RWPE2 (cell line): ENCODE results near the gene WNT5B.

ENCODE experiments used
- ATAC-seq: fragments of 200-7000 bp; cut with Tn5 transposase; 3 replicates; pipeline ENCODE4 v1.9.1; 2021; ENCODE audit warnings: low read depth
- DNase-seq: peaks from one replicate; pipeline ENCODE4 v3.0.0-alpha.2; 2020; ENCODE audit warnings: low spot score
- H3K27ac ChIP-seq: fragments of 450-650 bp; 2 replicates; pipeline ENCODE4 v1.5.1; 2017; ENCODE audit warnings: mild to moderate bottlenecking; ENCODE audit not compliant: poor library complexity, severe bottlenecking
- H3K27me3 ChIP-seq: fragments of 250-450 bp; sonication (Bioruptor Pico); 2 replicates; pipeline ENCODE4 v1.5.1; 2021; ENCODE audit warnings: mild to moderate bottlenecking, moderate library complexity; ENCODE audit not compliant: insufficient read depth, poor library complexity, severe bottlenecking
- H3K36me3 ChIP-seq: fragments of 250-450 bp; sonication (Bioruptor Pico); 2 replicates; pipeline ENCODE4 v1.5.1; 2020; ENCODE audit warnings: low read depth, mild to moderate bottlenecking, moderate library complexity
- H3K4me1 ChIP-seq: fragments of 250-450 bp; sonication (Bioruptor Pico); 2 replicates; pipeline ENCODE4 v1.5.1; 2021; ENCODE audit warnings: mild to moderate bottlenecking, moderate library complexity; ENCODE audit not compliant: insufficient read depth, poor library complexity, severe bottlenecking
- H3K4me3 ChIP-seq: fragments of 250-450 bp; sonication (Bioruptor Pico); 2 replicates; pipeline ENCODE4 v1.5.1; 2021; ENCODE audit warnings: mild to moderate bottlenecking, moderate library complexity; ENCODE audit not compliant: severe bottlenecking
- H3K9me3 ChIP-seq: fragments of 250-450 bp; sonication (Bioruptor Pico); 2 replicates; pipeline ENCODE4 v1.5.1; 2021; ENCODE audit warnings: mild to moderate bottlenecking, moderate library complexity; ENCODE audit not compliant: severe bottlenecking
- CTCF ChIP-seq: fragments of 450-650 bp; IDR thresholded peaks from one replicate; pipeline ENCODE4 v1.5.1; 2017; ENCODE audit warnings: mild to moderate bottlenecking, moderate library complexity; ENCODE audit not compliant: poor library complexity, severe bottlenecking

The WNT5B gene

GRCh38 chr12:1632702-1633101 lies 3.7 kb downstream of the WNT5B start:
- Histone ChIP-seq H3K4me3 (no peak overlapping the region), H3K36me3 (no peaks in the 10 kb centered on the region), H3K27me3 (peaks cover 11% of the 10 kb centered on the region), H3K4me1 (no peaks in the 10 kb centered on the region), H3K27ac (no peak overlapping the region), H3K9me3 (no peaks in the 10 kb centered on the region)
- DNase-seq (no peak), ATAC-seq (no peak)
- no peak for TF ChIP-seq CTCF

- Histone ChIP-seq H3K4me1 (no peaks in the 10 kb centered on the region), H3K27me3 (peaks cover 11% of the 10 kb centered on the region)
Observed at GRCh38 chr12:1633459-1633858, 4.4 kb downstream of the WNT5B start.

DNA sequence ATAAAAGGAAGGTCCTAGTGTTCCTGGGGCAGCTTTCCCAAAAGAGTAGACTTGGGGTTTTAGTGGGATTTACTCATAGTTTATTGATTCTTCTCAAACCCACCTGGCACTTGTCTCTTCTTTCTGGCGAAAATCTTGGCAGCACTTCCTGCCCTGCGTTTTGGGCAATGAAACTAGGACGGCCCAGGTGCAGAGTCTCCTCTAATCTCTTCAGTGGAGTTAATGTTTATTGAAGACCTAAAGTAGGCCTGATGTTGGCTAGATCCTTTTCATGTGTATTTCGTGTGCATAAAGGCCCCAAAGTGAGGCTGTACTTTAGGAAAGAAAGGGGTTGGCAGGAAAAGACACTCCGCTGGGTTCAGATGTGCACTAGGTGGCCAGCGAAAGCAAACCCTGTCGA lies 5.1 kb downstream of the WNT5B start:
- DNase-seq (no peak), ATAC-seq (no peak)
- no peak for TF ChIP-seq CTCF
- Histone ChIP-seq H3K4me1 (no peaks in the 10 kb centered on the region), H3K27ac (no peak overlapping the region), H3K4me3 (no peak overlapping the region), H3K9me3 (no peaks in the 10 kb centered on the region), H3K27me3 (peaks cover 10% of the 10 kb centered on the region), H3K36me3 (no peaks in the 10 kb centered on the region)

More at GRCh38 chr12:1633459-1633858, 4.4 kb downstream of the WNT5B start:
- Histone ChIP-seq H3K27ac (no peak overlapping the region), H3K4me3 (no peak overlapping the region), H3K36me3 (no peaks in the 10 kb centered on the region), H3K9me3 (no peaks in the 10 kb centered on the region)
- no peak for ATAC-seq
- TF ChIP-seq CTCF = no peak
- DNase-seq = no peak

DNA sequence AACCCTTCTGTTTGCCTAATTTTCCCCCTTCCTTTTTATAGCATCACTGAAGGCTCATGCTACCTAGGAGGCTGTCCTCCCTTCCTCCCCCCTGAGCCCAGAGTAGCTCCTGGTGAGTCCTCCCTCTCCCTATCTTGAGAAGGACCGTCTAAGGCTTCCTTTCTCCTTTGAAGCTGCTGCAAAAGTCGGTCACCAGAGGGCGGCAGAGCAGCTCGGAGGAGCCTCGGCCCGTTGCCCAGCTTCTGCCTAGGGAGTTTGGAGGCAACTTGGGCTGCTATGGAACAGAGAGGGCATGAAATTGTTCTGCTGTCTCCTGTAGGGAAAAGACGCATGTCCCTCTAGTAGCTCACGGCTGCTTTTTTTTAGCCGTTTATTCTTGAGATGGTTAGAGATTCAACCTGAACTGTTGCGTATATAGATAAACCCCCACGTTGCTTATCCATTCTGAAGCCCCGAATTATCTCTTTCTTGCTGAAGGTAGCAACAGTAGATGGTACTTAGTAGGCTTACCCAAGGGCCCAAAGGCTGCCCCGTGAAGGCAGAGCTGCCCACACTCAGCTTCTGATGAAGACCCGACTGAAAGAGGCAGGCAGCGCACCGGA lies 5.7 kb downstream of the WNT5B start:
- no peaks in the 10 kb centered on the region for H3K4me1 ChIP-seq
- no peak overlapping the region for H3K27ac ChIP-seq
- DNase-seq (no peak), ATAC-seq (peak; percentile 71)
- no peak overlapping the region for H3K4me3 ChIP-seq
- TF ChIP-seq CTCF = peak; percentile 95
- peaks cover 8% of the 10 kb centered on the region for H3K27me3 ChIP-seq
- no peaks in the 10 kb centered on the region for H3K9me3 ChIP-seq
- H3K36me3 ChIP-seq = no peaks in the 10 kb centered on the region

- ATAC-seq = no peak
- H3K36me3 ChIP-seq = no peaks in the 10 kb centered on the region
- H3K27ac ChIP-seq = no peak overlapping the region
- H3K4me3 ChIP-seq = no peak overlapping the region
- H3K4me1 ChIP-seq = no peaks in the 10 kb centered on the region
- H3K27me3 ChIP-seq = peaks cover 5% of the 10 kb centered on the region
- no peak for TF ChIP-seq CTCF
- no peaks in the 10 kb centered on the region for H3K9me3 ChIP-seq
- no peak for DNase-seq
Observed at GRCh38 chr12:1635301-1636095, 6.5 kb downstream of the WNT5B start.
